Measurements from ENCODE around the gene TOM1L2.

The TOM1L2 gene

GRCh38 chr17:17801800-17802481 is 170.3 kb downstream of the TOM1L2 start:
- no peak overlapping the region for H3K4me3 ChIP-seq (replicated peaks; ENCODE audit: insufficient read depth, low read length)
- no peak for TF ChIP-seq GABPA (IDR thresholded peaks at IDR 0.05; ENCODE audit: low read depth)
- TF ChIP-seq CTCF (IDR thresholded peaks at IDR 0.05; ENCODE audit: insufficient read depth, low read length): no peak
- no peak for TF ChIP-seq REST (IDR thresholded peaks at IDR 0.05; ENCODE audit: insufficient replicate concordance, low read depth)
- no peak for TF ChIP-seq SPI1 (IDR thresholded peaks at IDR 0.05; ENCODE audit: borderline replicate concordance, low read depth)
- TF ChIP-seq POLR2AphosphoS5 (IDR thresholded peaks at IDR 0.05; ENCODE audit: low read depth): no peak
- H3K27ac ChIP-seq (replicated peaks): no peak overlapping the region
- no peak for DNase-seq (ENCODE audit: low read depth in 1 of 2, low spot score in 1 of 2)
- H3K27me3 ChIP-seq (ENCODE audit: insufficient read depth, poor library complexity, severe bottlenecking): no peaks in the 10 kb centered on the region

- Histone ChIP-seq H3K4me3 (replicated peaks; ENCODE audit: insufficient read depth, low read length) (no peak overlapping the region), H3K27me3 (ENCODE audit: insufficient read depth, poor library complexity, severe bottlenecking) (no peaks in the 10 kb centered on the region), H3K27ac (replicated peaks) (no peak overlapping the region)
- no peak for DNase-seq (ENCODE audit: low read depth in 1 of 2, low spot score in 1 of 2)
- TF ChIP-seq SPI1 (IDR thresholded peaks at IDR 0.05; ENCODE audit: borderline replicate concordance, low read depth) (no peak), GABPA (IDR thresholded peaks at IDR 0.05; ENCODE audit: low read depth) (no peak), POLR2AphosphoS5 (IDR thresholded peaks at IDR 0.05; ENCODE audit: low read depth) (no peak), CTCF (IDR thresholded peaks at IDR 0.05; ENCODE audit: insufficient read depth, low read length) (no peak), REST (IDR thresholded peaks at IDR 0.05; ENCODE audit: insufficient replicate concordance, low read depth) (no peak)
Measured at GRCh38 chr17:17800504-17801021, 171.6 kb downstream of the TOM1L2 start.

GRCh38 chr17:17798573-17799255 is 173.5 kb downstream of the TOM1L2 start:
- no peak for TF ChIP-seq POLR2AphosphoS5 (IDR thresholded peaks at IDR 0.05; ENCODE audit: low read depth)
- no peak for TF ChIP-seq CTCF (IDR thresholded peaks at IDR 0.05; ENCODE audit: insufficient read depth, low read length)
- no peak for TF ChIP-seq SPI1 (IDR thresholded peaks at IDR 0.05; ENCODE audit: borderline replicate concordance, low read depth)
- no peak for TF ChIP-seq REST (IDR thresholded peaks at IDR 0.05; ENCODE audit: insufficient replicate concordance, low read depth)
- no peak for TF ChIP-seq GABPA (IDR thresholded peaks at IDR 0.05; ENCODE audit: low read depth)
- H3K27me3 ChIP-seq (ENCODE audit: insufficient read depth, poor library complexity, severe bottlenecking): no peaks in the 10 kb centered on the region
- H3K4me3 ChIP-seq (replicated peaks; ENCODE audit: insufficient read depth, low read length): no peak overlapping the region
- no peak overlapping the region for H3K27ac ChIP-seq (replicated peaks)
- DNase-seq (ENCODE audit: low read depth in 1 of 2, low spot score in 1 of 2): no peak
